Activated T-helper 2 cell treated with anti-CD3 and anti-CD28 coated beads, Interferon-gamma antibody, Interleukin-2, Interleukin-4, amounts not matched to agents 10 μg/mL and 5 μg/mL and 100 μg/mL, durations not matched to agents 14 hours and 24 hours and 36 hours (primary cell): Measurements from ENCODE around the gene NPFF. TPM values are rescaled to one million over a fixed set of nuclear protein-coding genes. Genes with fewer than 3 reads are reported as not detected.

Source experiments
- DNase-seq: peaks from one replicate; pipeline ENCODE4 v3.0.0; 2021; ENCODE audit warnings: low spot score
- H3K27ac Mint-ChIP-seq: one replicate; pipeline ENCODE4 v1.8.0; 2021; ENCODE audit warnings: mixed read lengths
- H3K27me3 Mint-ChIP-seq: one replicate; pipeline ENCODE4 v1.8.0; 2021; ENCODE audit warnings: low read depth, mixed read lengths
- H3K36me3 Mint-ChIP-seq: one replicate; pipeline ENCODE4 v1.8.0; 2021; ENCODE audit warnings: low read depth, mixed read lengths
- H3K4me1 Mint-ChIP-seq: one replicate; pipeline ENCODE4 v1.8.0; 2021; ENCODE audit warnings: low read depth, mixed read lengths
- H3K4me3 Mint-ChIP-seq: one replicate; pipeline ENCODE4 v1.8.0; 2021; ENCODE audit warnings: low read depth, mild to moderate bottlenecking, moderate library complexity, mixed read lengths
- H3K9me3 Mint-ChIP-seq: one replicate; pipeline ENCODE4 v1.8.0; 2021; ENCODE audit warnings: mixed read lengths
- intact Hi-C: fragments of 100-400 bp; cut with micrococcal nuclease; formaldehyde crosslinking; loops from one replicate; pipeline ENCODE4 v1.15.1; 2023
- total RNA-seq: library from RNA; stranded (reverse); gene quantifications from 2 replicates; pipeline ENCODE4 v1.2.3, GENCODE V29; 2022

The NPFF gene
- total RNA-seq, 1 donor from 2014 or later = not detected

DNA sequence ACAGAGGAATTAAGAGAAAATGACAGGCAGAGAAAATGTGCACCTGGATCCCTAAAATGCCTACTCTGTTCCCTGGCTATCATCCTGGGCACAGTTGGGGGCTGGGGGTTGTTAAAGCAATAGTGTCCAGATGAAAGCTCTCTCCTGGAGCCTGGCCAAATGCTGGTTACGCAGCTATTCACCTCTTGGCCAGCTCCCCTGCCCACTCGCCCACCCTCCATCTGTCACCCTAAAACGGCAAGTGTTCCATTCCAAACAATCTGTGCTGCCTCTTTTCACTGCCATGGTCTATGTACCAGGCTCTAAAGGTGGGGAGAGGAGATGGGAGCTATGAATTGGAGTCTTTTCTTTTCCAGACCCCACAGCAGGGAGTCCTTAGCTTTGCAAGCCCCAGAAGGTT is 24.7 kb upstream of the NPFF start:
- no peak overlapping the region for H3K27ac Mint-ChIP-seq
- no peaks in the 10 kb centered on the region for H3K4me1 Mint-ChIP-seq
- H3K9me3 Mint-ChIP-seq = no peaks in the 10 kb centered on the region
- H3K36me3 Mint-ChIP-seq = peaks cover 43% of the 10 kb centered on the region
- intact Hi-C loops = no loop called here
- H3K27me3 Mint-ChIP-seq = no peaks in the 10 kb centered on the region
- DNase-seq = no peak
- no peak overlapping the region for H3K4me3 Mint-ChIP-seq

- Mint-ChIP-seq H3K36me3 (peaks cover 41% of the 10 kb centered on the region), H3K27ac (no peak overlapping the region), H3K4me3 (no peak overlapping the region), H3K27me3 (no peaks in the 10 kb centered on the region), H3K4me1 (no peaks in the 10 kb centered on the region), H3K9me3 (no peaks in the 10 kb centered on the region)
- intact Hi-C loops = no loop called here
- no peak for DNase-seq
Observed at GRCh38 chr12:53530920-53531319, 23.6 kb upstream of the NPFF start.

- Mint-ChIP-seq H3K27me3 (no peaks in the 10 kb centered on the region), H3K4me3 (no peak overlapping the region), H3K9me3 (no peaks in the 10 kb centered on the region), H3K4me1 (no peaks in the 10 kb centered on the region), H3K27ac (no peak overlapping the region), H3K36me3 (peaks cover 38% of the 10 kb centered on the region)
- intact Hi-C loops = no loop called here
- no peak for DNase-seq
Observed at GRCh38 chr12:53530061-53530460, 22.8 kb upstream of the NPFF start.

DNA sequence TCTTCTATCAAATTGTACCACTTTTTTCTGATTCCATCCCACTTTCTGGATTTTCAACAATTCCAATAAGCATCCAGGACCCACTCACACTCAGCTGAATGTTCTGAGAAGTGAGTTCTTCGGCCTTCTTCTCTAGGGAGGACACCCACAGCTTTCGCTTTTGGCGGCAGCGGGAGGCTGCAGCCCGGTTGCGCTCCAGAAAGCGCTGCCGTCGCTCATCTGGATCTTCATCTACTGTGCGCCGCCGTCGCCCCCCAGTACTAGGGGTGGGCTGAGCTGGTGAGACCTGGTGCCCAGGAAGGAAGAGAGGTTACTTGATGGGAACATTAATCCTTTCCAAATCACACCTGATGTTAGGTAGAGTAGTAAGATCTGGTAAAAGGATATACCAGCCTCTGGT is 17.2 kb upstream of the NPFF start:
- no peaks in the 10 kb centered on the region for H3K4me1 Mint-ChIP-seq
- no peak for DNase-seq
- intact Hi-C loops = no loop called here
- H3K36me3 Mint-ChIP-seq = peaks cover 47% of the 10 kb centered on the region
- no peaks in the 10 kb centered on the region for H3K9me3 Mint-ChIP-seq
- no peaks in the 10 kb centered on the region for H3K27me3 Mint-ChIP-seq
- no peak overlapping the region for H3K4me3 Mint-ChIP-seq
- no peak overlapping the region for H3K27ac Mint-ChIP-seq

DNA sequence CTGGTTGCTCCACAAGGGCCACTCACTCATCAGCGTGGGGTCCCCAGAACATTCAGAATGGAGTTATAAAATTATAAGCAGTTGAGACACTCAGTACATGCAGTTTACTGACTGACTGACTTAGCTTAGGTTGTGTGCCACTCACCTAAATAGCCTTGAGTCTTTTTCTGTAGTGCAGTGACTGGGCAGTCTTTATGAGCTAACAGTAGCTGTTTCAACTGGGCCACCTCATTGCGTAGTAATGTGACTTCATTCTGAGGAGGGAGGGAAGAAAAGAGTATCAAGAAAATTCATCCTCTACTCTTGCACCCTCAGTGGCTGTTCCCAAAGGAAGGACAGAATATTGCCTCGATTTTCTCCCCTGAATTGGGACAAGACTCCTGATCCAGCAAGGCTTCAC is 15.8 kb upstream of the NPFF start:
- DNase-seq = no peak
- peaks cover 44% of the 10 kb centered on the region for H3K36me3 Mint-ChIP-seq

GRCh38 chr12:53518381-53518780 is 11.1 kb upstream of the NPFF start:
- Mint-ChIP-seq H3K27me3 (no peaks in the 10 kb centered on the region), H3K4me3 (no peak overlapping the region), H3K27ac (no peak overlapping the region), H3K36me3 (peaks cover 60% of the 10 kb centered on the region), H3K4me1 (no peaks in the 10 kb centered on the region), H3K9me3 (no peaks in the 10 kb centered on the region)
- no peak for DNase-seq
- intact Hi-C loops = no loop called here

More for the DNA sequence above, 15.8 kb upstream of the NPFF start:
- Mint-ChIP-seq H3K27me3 (no peaks in the 10 kb centered on the region), H3K9me3 (no peaks in the 10 kb centered on the region), H3K4me1 (no peaks in the 10 kb centered on the region), H3K4me3 (no peak overlapping the region), H3K27ac (no peak overlapping the region)
- intact Hi-C loops = no loop called here

DNA sequence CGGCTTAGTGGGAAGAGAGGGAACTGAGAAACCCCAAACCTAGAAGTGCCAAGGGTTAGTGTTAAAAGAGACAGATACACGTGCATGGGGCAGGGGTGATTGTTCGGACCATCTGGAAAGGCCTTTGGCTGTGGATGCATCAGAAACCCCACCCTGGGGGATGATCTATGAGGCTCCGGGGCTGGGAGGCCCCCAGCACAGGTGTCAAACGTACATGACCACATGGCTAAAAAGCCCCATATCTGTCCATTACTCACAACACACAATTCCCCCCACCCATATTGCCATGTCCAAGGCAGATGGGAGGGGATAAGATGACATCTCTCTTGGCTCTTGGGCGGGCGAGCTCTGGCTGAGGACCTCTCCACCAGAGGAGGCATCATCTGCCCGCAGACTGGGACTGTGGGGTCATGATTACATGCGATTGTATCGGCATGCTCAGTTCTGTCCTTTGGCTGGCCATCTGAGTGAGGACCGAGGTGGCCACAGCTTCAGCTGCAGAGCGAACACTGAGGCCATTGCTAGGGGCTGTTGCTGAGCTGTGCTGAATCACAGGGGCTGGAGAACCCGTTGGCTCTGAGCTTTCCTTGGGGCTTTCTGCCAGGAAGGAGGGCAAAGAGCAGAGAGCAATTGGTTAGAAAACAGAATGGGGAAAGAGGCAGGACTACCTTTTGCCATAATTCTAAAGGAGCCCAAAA is 9.6 kb upstream of the NPFF start:
- no peaks in the 10 kb centered on the region for H3K4me1 Mint-ChIP-seq
- intact Hi-C loops = no loop called here
- no peaks in the 10 kb centered on the region for H3K27me3 Mint-ChIP-seq
- H3K9me3 Mint-ChIP-seq = no peaks in the 10 kb centered on the region
- H3K4me3 Mint-ChIP-seq = no peak overlapping the region
- peaks cover 45% of the 10 kb centered on the region for H3K36me3 Mint-ChIP-seq
- no peak overlapping the region for H3K27ac Mint-ChIP-seq
- no peak for DNase-seq

- no peak overlapping the region for H3K4me3 Mint-ChIP-seq
- no peak for DNase-seq
- H3K9me3 Mint-ChIP-seq = no peaks in the 10 kb centered on the region
- no peaks in the 10 kb centered on the region for H3K27me3 Mint-ChIP-seq
- H3K36me3 Mint-ChIP-seq = peaks cover 43% of the 10 kb centered on the region
- intact Hi-C loops = no loop called here
- H3K27ac Mint-ChIP-seq = no peak overlapping the region
- H3K4me1 Mint-ChIP-seq = no peaks in the 10 kb centered on the region
Observed at GRCh38 chr12:53515291-53515680, 8.0 kb upstream of the NPFF start.

DNA sequence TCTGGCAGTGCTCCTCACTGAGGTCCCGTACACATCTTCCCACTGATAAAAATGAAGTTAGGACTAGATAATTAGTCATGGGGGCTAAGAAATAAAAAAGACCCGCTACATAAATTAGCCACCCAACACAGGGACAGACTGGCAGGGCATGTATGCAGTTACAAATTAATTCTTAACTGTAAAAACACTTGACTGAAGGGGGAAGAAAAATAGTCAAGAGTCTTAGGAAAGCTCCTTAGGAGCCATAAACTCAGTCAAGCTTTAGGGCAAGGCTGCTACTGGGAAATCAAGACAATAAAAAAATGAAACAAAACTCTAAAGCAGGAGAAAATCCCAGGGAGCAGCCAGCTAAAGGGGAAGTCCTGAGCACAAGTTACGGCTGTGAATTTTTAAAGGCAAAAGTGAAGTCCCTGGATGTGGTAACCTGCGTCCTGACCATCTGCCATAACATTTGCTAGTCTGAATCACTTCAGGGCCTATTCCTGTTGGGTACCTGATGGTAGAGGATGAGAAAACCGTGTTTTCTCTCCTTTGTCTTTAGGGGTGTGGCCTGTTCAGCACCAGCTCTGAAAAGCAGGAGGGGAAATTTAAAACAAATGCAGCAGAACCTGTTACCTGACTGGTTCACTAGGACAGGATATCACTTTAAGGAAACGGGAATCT is 7.5 kb upstream of the NPFF start:
- Mint-ChIP-seq H3K27ac (no peak overlapping the region), H3K4me1 (no peaks in the 10 kb centered on the region), H3K9me3 (no peaks in the 10 kb centered on the region), H3K4me3 (no peak overlapping the region), H3K27me3 (no peaks in the 10 kb centered on the region), H3K36me3 (peaks cover 39% of the 10 kb centered on the region)
- no peak for DNase-seq
- intact Hi-C loops = no loop called here

GRCh38 chr12:53513712-53514410 is 6.6 kb upstream of the NPFF start:
- Mint-ChIP-seq H3K4me3 (no peak overlapping the region), H3K4me1 (peaks cover 2% of the 10 kb centered on the region), H3K9me3 (no peaks in the 10 kb centered on the region), H3K36me3 (peaks cover 39% of the 10 kb centered on the region), H3K27me3 (no peaks in the 10 kb centered on the region), H3K27ac (no peak overlapping the region)
- intact Hi-C loops = no loop called here
- DNase-seq = no peak

DNA sequence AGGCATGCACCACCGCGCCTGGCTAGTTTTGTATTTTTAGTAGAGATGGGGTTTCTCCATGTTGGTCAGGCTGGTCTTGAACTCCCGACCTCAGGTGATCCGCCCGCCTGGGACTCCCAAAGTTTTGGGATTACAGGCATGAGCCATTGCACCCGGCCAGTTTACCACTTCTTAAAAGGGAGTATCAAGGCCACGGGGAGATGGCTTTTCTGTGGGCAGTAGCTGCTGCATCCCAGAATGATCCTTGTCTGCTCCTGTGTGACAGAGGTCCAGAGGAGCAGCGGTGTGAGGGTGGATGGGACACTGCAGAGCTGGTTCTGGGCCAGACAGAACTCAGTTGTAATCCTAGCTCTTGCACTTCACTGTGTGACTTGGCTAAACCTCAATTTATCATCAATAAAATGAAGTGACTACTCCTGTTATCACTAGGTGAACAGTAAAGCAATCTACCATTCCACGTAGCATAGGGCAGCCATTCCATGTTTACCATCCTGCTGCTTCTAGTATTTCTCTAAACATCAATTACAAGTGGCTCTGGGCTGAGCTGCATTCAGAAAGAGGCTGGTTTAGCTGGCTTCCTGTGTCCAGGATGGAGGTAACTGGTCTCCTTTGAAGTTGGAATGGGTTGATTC is 3.0 kb upstream of the NPFF start:
- Mint-ChIP-seq H3K4me3 (no peak overlapping the region), H3K36me3 (peaks cover 37% of the 10 kb centered on the region), H3K27ac (no peak overlapping the region), H3K4me1 (peaks cover 6% of the 10 kb centered on the region), H3K9me3 (no peaks in the 10 kb centered on the region), H3K27me3 (no peaks in the 10 kb centered on the region)
- DNase-seq = no peak
- intact Hi-C loops = no loop called here

DNA sequence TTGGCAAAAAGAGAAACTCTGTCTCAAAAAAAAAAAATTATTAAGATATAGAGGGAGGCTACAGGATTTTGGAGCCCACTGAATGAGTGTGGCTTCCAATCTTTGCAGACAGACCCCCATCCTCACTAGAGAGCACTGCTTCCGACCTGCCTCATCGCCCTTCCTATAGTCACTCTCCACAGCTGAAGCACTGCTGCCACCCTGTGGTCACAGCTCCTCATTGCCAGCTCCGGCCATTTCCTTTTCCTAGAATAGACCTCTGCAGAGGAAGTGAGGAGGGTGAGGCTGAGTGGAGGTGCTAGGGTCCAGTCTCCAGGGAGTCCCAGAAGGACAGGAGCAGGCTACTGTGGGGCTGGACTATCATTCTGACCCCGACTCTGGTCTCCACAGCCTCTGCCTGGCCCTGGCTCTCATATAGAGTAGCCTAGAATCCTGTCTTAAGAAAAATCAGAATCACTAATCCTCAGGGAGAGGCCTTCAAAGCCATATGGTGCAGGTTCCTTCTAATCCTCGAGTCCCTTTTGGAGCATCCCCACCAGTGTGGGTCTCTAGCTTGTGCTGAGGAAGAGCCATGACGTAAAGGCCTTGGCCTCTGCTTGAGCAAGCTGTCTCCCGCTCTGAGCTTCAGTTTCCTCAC is 1.4 kb upstream of the NPFF start:
- Mint-ChIP-seq H3K9me3 (no peaks in the 10 kb centered on the region), H3K4me3 (peak overlapping the region; percentile 8), H3K36me3 (peaks cover 28% of the 10 kb centered on the region), H3K27ac (peak overlapping the region; percentile 58), H3K27me3 (no peaks in the 10 kb centered on the region), H3K4me1 (peaks cover 6% of the 10 kb centered on the region)
- intact Hi-C loops = loop anchor here (1.0 to 10.0 kb wide), 3 partner anchors 156 to 304 kb away; partner anchors contain the start of gene ITGB7
- DNase-seq = peak; percentile 77
